Measurements from ENCODE around the gene VIT.

Gene VIT

GRCh38 chr2:36713310-36713709 lies 16.8 kb downstream of the VIT start:
- DNase-seq: no peak

- no peak for DNase-seq
Observed at GRCh38 chr2:36716111-36716510, 19.6 kb downstream of the VIT start.

GRCh38 chr2:36717603-36718266 lies 21.2 kb downstream of the VIT start:
- DNase-seq: no peak

- no peak for DNase-seq
Observed at GRCh38 chr2:36727550-36727949, 31.0 kb downstream of the VIT start.

- no peak for DNase-seq
Observed at GRCh38 chr2:36729067-36729466, 32.6 kb downstream of the VIT start.

GRCh38 chr2:36731941-36732672 lies 35.6 kb downstream of the VIT start:
- no peak for DNase-seq

GRCh38 chr2:36732673-36733036 lies 36.1 kb downstream of the VIT start:
- no peak for DNase-seq

- no peak for DNase-seq
Observed at GRCh38 chr2:36733215-36733614, 36.7 kb downstream of the VIT start.

GRCh38 chr2:36734304-36734703 lies 37.8 kb downstream of the VIT start:
- no peak for DNase-seq

GRCh38 chr2:36737131-36737750 lies 40.7 kb downstream of the VIT start:
- no peak for DNase-seq

GRCh38 chr2:36740061-36740460 lies 43.6 kb downstream of the VIT start:
- no peak for DNase-seq

GRCh38 chr2:36741188-36741837 lies 44.8 kb downstream of the VIT start:
- no peak for DNase-seq

GRCh38 chr2:36743954-36744353 lies 47.4 kb downstream of the VIT start:
- DNase-seq: no peak

GRCh38 chr2:36748166-36748565 lies 51.7 kb downstream of the VIT start:
- DNase-seq: no peak

GRCh38 chr2:36750101-36750500 lies 53.6 kb downstream of the VIT start:
- no peak for DNase-seq

GRCh38 chr2:36753706-36754221 lies 57.3 kb downstream of the VIT start:
- no peak for DNase-seq

GRCh38 chr2:36754578-36754977 lies 58.1 kb downstream of the VIT start:
- no peak for DNase-seq

- DNase-seq: no peak
Observed at GRCh38 chr2:36756438-36756837, 59.9 kb downstream of the VIT start.

GRCh38 chr2:36762764-36763490 lies 66.4 kb downstream of the VIT start:
- DNase-seq: no peak

GRCh38 chr2:36769106-36769505 lies 72.6 kb downstream of the VIT start:
- no peak for DNase-seq

GRCh38 chr2:36770542-36771287 lies 74.2 kb downstream of the VIT start:
- DNase-seq: peak; percentile 3

GRCh38 chr2:36771671-36772070 lies 75.2 kb downstream of the VIT start:
- no peak for DNase-seq

Measured in NK-92 treated with Interleukin-12 subunit alpha and Interleukin-12 subunit beta, amount 100 ng/mL, for 24 hours (cell line).